Measurements from ENCODE around the gene NRF1.

NRF1 gene

DNA sequence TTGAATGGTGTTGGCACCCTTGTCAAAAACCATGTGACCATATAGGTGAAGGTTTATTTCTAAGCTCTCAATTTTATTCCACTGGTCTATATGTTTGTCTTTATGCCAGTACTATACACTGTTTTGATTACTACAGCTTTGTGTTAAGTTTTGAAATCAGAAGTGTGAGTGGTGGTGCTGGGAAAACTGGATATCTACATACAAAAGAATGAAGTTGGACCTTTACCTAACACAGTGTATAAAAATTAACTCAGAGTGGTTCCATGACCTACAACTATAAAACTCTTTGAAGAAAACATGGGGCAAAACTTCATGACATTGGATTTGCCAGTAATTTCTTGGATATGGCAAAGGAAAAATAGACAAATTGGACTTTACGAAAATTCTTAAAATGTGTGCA, 112.2 kb downstream of the NRF1 start:
- TF ChIP-seq FOXP2 (optimal IDR thresholded peaks at IDR 0.05; ENCODE audit: borderline replicate concordance, extremely low read depth, extremely low read length, insufficient read depth) (no peak), POLR2AphosphoS5 (IDR thresholded peaks at IDR 0.05; ENCODE audit: low read depth, low read length) (no peak), SIN3A (IDR thresholded peaks at IDR 0.05; ENCODE audit: borderline replicate concordance, insufficient read depth, low read length) (no peak), TAF1 (IDR thresholded peaks at IDR 0.05; ENCODE audit: borderline replicate concordance, insufficient read depth, low read length) (no peak)
- TF ChIP-seq, protein P1, sequence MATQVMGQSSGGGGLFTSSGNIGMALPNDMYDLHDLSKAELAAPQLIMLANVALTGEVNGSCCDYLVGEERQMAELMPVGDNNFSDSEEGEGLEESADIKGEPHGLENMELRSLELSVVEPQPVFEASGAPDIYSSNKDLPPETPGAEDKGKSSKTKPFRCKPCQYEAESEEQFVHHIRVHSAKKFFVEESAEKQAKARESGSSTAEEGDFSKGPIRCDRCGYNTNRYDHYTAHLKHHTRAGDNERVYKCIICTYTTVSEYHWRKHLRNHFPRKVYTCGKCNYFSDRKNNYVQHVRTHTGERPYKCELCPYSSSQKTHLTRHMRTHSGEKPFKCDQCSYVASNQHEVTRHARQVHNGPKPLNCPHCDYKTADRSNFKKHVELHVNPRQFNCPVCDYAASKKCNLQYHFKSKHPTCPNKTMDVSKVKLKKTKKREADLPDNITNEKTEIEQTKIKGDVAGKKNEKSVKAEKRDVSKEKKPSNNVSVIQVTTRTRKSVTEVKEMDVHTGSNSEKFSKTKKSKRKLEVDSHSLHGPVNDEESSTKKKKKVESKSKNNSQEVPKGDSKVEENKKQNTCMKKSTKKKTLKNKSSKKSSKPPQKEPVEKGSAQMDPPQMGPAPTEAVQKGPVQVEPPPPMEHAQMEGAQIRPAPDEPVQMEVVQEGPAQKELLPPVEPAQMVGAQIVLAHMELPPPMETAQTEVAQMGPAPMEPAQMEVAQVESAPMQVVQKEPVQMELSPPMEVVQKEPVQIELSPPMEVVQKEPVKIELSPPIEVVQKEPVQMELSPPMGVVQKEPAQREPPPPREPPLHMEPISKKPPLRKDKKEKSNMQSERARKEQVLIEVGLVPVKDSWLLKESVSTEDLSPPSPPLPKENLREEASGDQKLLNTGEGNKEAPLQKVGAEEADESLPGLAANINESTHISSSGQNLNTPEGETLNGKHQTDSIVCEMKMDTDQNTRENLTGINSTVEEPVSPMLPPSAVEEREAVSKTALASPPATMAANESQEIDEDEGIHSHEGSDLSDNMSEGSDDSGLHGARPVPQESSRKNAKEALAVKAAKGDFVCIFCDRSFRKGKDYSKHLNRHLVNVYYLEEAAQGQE (IDR thresholded peaks at IDR 0.05; ENCODE audit: insufficient read depth in 1 of 2, low read depth in 2 of 2, low read length in 2 of 2), result no peak

DNA sequence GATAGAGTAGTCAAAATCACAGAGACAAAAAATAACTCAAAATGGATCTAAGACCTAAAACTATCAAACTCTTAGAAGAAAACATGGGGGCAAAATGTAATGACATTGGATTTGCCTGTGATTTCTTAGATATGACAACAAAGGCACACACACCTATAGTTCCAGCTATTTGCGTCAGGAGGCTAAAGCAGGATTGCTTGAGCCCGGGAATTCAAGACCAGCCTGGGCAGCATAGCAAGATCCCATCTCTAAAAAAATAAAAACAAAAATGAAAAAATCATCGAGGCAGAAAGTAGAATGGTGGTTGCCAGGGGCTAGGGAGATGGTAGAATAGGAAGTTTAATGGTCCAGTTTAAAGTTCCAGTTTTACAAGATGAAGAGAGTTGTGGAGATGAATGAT, 113.3 kb downstream of the NRF1 start:
- TF ChIP-seq, protein P1 (IDR thresholded peaks at IDR 0.05; ENCODE audit: insufficient read depth in 1 of 2, low read depth in 2 of 2, low read length in 2 of 2), result no peak
- TF ChIP-seq TAF1 (IDR thresholded peaks at IDR 0.05; ENCODE audit: borderline replicate concordance, insufficient read depth, low read length) (no peak), FOXP2 (optimal IDR thresholded peaks at IDR 0.05; ENCODE audit: borderline replicate concordance, extremely low read depth, extremely low read length, insufficient read depth) (no peak), SIN3A (IDR thresholded peaks at IDR 0.05; ENCODE audit: borderline replicate concordance, insufficient read depth, low read length) (no peak)

DNA sequence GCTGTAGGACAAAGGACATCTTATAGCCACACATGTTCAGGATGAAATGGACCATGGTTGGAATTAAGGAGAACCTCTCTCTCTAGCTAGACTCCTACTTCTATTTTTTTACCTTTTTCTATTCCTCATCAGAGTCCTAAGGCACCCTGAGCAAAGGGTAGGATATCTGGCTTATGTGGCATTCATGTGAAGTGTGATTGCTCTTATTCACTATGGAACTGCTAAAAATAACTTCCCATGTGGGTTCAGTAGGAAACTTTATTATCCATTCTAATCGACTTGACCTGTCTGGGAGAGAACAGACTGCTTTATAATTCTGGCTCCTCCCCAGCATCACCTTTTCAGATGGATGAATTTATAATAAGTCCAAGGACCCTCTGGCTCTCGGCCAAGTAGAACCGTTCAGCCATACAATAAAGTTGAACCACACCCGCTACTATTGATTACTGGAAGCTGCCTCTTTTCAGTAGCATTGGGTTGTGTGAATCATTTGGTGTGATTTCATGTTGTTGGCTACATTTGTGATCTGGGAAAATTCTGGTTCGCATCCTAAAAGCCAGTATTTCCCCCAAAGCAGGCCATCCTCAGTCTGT, 117.5 kb downstream of the NRF1 start:
- TF ChIP-seq FOXP2 (optimal IDR thresholded peaks at IDR 0.05; ENCODE audit: borderline replicate concordance, extremely low read depth, extremely low read length, insufficient read depth) (no peak), SIN3A (IDR thresholded peaks at IDR 0.05; ENCODE audit: borderline replicate concordance, insufficient read depth, low read length) (no peak), POLR2AphosphoS5 (IDR thresholded peaks at IDR 0.05; ENCODE audit: low read depth, low read length) (no peak), TAF1 (IDR thresholded peaks at IDR 0.05; ENCODE audit: borderline replicate concordance, insufficient read depth, low read length) (no peak)
- TF ChIP-seq, protein P1 (IDR thresholded peaks at IDR 0.05; ENCODE audit: insufficient read depth in 1 of 2, low read depth in 2 of 2, low read length in 2 of 2), result no peak

DNA sequence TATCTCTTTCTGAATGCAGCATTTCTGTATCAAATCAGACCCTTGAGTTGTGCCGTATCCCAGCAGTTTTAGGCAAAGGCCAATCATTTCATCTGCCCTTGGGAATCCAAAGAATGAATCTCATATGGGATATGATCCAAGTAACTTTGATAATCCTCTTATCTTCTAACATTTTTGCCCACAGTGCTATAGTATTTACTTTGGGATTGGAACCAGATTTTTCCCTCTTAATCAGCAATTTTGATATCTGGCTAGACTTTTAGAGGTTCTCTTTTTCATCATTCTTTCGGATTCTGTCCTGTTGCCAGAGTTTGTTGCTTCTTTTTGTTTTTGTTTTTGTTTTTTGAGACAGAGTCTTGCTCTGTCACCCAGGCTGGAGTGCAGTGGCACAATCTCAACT, 118.0 kb downstream of the NRF1 start:
- TF ChIP-seq TAF1 (IDR thresholded peaks at IDR 0.05; ENCODE audit: borderline replicate concordance, insufficient read depth, low read length) (no peak), POLR2AphosphoS5 (IDR thresholded peaks at IDR 0.05; ENCODE audit: low read depth, low read length) (no peak), FOXP2 (optimal IDR thresholded peaks at IDR 0.05; ENCODE audit: borderline replicate concordance, extremely low read depth, extremely low read length, insufficient read depth) (no peak), SIN3A (IDR thresholded peaks at IDR 0.05; ENCODE audit: borderline replicate concordance, insufficient read depth, low read length) (no peak)
- TF ChIP-seq, protein P1 (IDR thresholded peaks at IDR 0.05; ENCODE audit: insufficient read depth in 1 of 2, low read depth in 2 of 2, low read length in 2 of 2), result no peak

DNA sequence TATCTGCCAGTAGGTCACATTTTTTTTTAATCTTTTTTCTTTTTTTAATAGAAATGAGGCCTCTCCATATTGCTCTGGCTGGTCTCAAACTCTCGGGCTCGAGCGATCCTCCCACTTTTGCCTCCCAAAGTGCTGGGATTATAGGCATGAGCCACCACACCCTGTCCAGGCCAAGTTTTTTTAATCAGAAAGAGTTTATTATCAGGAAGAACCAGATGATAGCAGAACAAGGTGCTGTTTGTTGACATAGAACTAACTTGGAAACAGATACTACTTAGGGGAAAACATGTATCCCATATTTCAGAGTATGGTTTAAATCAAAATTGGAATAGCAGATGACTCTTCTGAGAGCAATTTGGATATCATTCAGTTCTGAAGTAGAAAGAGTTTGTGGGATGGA, 118.6 kb downstream of the NRF1 start:
- TF ChIP-seq TAF1 (IDR thresholded peaks at IDR 0.05; ENCODE audit: borderline replicate concordance, insufficient read depth, low read length) (no peak), SIN3A (IDR thresholded peaks at IDR 0.05; ENCODE audit: borderline replicate concordance, insufficient read depth, low read length) (no peak), FOXP2 (optimal IDR thresholded peaks at IDR 0.05; ENCODE audit: borderline replicate concordance, extremely low read depth, extremely low read length, insufficient read depth) (no peak), POLR2AphosphoS5 (IDR thresholded peaks at IDR 0.05; ENCODE audit: low read depth, low read length) (no peak)
- TF ChIP-seq, protein P1 (IDR thresholded peaks at IDR 0.05; ENCODE audit: insufficient read depth in 1 of 2, low read depth in 2 of 2, low read length in 2 of 2), result no peak
